SK-N-MC (cell line): Measurements from ENCODE around the gene ARHGEF10L.

ENCODE experiments used
- EZH2 ChIP-seq: fragments of 200-600 bp; sonication (generic); IDR thresholded peaks from one replicate; pipeline ENCODE4 v1.6.1; 2017; ENCODE audit warnings: antibody characterized with exemption
- POLR2AphosphoS5 ChIP-seq: IDR thresholded peaks from 2 replicates; pipeline ENCODE4 v1.6.1; 2012; ENCODE audit warnings: mild to moderate bottlenecking, low read depth, low read length, borderline replicate concordance

GRCh38 chr1:17725811-17726582 lies 186.5 kb downstream of the ARHGEF10L start:
- no peak for TF ChIP-seq POLR2AphosphoS5
- no peak for TF ChIP-seq EZH2
